ENCODE data around the gene AGTRAP.

Gene AGTRAP

GRCh38 chr1:11740258-11741192 lies 4.6 kb downstream of the AGTRAP start:
- Histone ChIP-seq H3K9me3 (ENCODE audit: control extremely low read depth in 1 of 5, control insufficient read depth in 4 of 5, insufficient read depth in 2 of 5, low read depth in 1 of 5, low read length in 4 of 5) (no peaks in the 10 kb centered on the region), H3K4me3 (ENCODE audit: control insufficient read depth in 1 of 7, extremely low read depth in 1 of 7, insufficient read depth in 4 of 7, low read depth in 2 of 7, low read length in 6 of 7) (peak overlapping the region in 3 of 7 experiments; percentile 21 to 57 (median 37)), H3K27me3 (replicated peaks in 2 of 5; ENCODE audit: control insufficient read depth in 4 of 5, insufficient read depth in 5 of 5, low read length in 4 of 5) (no peaks in the 10 kb centered on the region), H3K4me1 (ENCODE audit: control extremely low read depth in 1 of 4, control insufficient read depth in 4 of 4, insufficient read depth in 4 of 4, low read length in 3 of 4) (peaks cover 18 to 75% (median 65%) of the 10 kb centered on the region in 4 experiments), H3K27ac (ENCODE audit: insufficient read depth in 1 of 2, low read depth in 1 of 2, low read length in 2 of 2, poor library complexity in 1 of 2, severe bottlenecking in 2 of 2) (no peak overlapping the region), H3K36me3 (ENCODE audit: control insufficient read depth in 4 of 4, insufficient read depth in 4 of 4, low read length in 3 of 4) (peaks cover 0 to 3% (median under 1%) of the 10 kb centered on the region in 4 experiments)
- POLR2A ChIA-PET = interaction anchor here (0.6 kb wide), 2 partner anchors 167 to 1232 kb away, joined by 3 read pairs; no protein-coding TSS in a partner anchor
- 17% methylated on average over 11 of the region's 15 CpGs for WGBS (ENCODE audit: insufficient coverage)
- peak; percentile 69 to 85 (median 79) for DNase-seq
- CTCF ChIA-PET = interaction anchor here (1.0 to 1.5 kb wide), 3 partner anchors 9 to 46 kb away, joined by 3 to 4 read pairs (median 3); no protein-coding TSS in a partner anchor

GRCh38 chr1:11741482-11741881 lies 5.5 kb downstream of the AGTRAP start:
- Histone ChIP-seq H3K4me3 (ENCODE audit: control insufficient read depth in 1 of 7, extremely low read depth in 1 of 7, insufficient read depth in 4 of 7, low read depth in 2 of 7, low read length in 6 of 7) (peak overlapping the region in 3 of 7 experiments; percentile 14 to 57 (median 37)), H3K4me1 (ENCODE audit: control extremely low read depth in 1 of 4, control insufficient read depth in 4 of 4, insufficient read depth in 4 of 4, low read length in 3 of 4) (peaks cover 18 to 67% (median 56%) of the 10 kb centered on the region in 4 experiments), H3K27ac (ENCODE audit: insufficient read depth in 1 of 2, low read depth in 1 of 2, low read length in 2 of 2, poor library complexity in 1 of 2, severe bottlenecking in 2 of 2) (no peak overlapping the region), H3K27me3 (replicated peaks in 2 of 5; ENCODE audit: control insufficient read depth in 4 of 5, insufficient read depth in 5 of 5, low read length in 4 of 5) (no peaks in the 10 kb centered on the region), H3K36me3 (ENCODE audit: control insufficient read depth in 4 of 4, insufficient read depth in 4 of 4, low read length in 3 of 4) (peaks cover 0 to 9% (median 6%) of the 10 kb centered on the region in 4 experiments), H3K9me3 (ENCODE audit: control extremely low read depth in 1 of 5, control insufficient read depth in 4 of 5, insufficient read depth in 2 of 5, low read depth in 1 of 5, low read length in 4 of 5) (no peaks in the 10 kb centered on the region)
- WGBS (ENCODE audit: insufficient coverage) = 100% methylated on average over 3 of the region's 4 CpGs
- POLR2A ChIA-PET = no interaction called here
- CTCF ChIA-PET = interaction anchor here (1.0 kb wide), 2 partner anchors 21 to 47 kb away, joined by 3 read pairs; no protein-coding TSS in a partner anchor
- no peak for DNase-seq

GRCh38 chr1:11741919-11742558 lies 6.1 kb downstream of the AGTRAP start:
- WGBS (ENCODE audit: insufficient coverage) = 100% methylated on average over 1 of the region's 5 CpGs
- no peak overlapping the region for H3K27ac ChIP-seq (ENCODE audit: insufficient read depth in 1 of 2, low read depth in 1 of 2, low read length in 2 of 2, poor library complexity in 1 of 2, severe bottlenecking in 2 of 2)
- no peaks in the 10 kb centered on the region for H3K27me3 ChIP-seq (replicated peaks in 2 of 5; ENCODE audit: control insufficient read depth in 4 of 5, insufficient read depth in 5 of 5, low read length in 4 of 5)
- H3K4me3 ChIP-seq (ENCODE audit: control insufficient read depth in 1 of 7, extremely low read depth in 1 of 7, insufficient read depth in 4 of 7, low read depth in 2 of 7, low read length in 6 of 7) = no peak overlapping the region
- no peaks in the 10 kb centered on the region for H3K9me3 ChIP-seq (ENCODE audit: control extremely low read depth in 1 of 5, control insufficient read depth in 4 of 5, insufficient read depth in 2 of 5, low read depth in 1 of 5, low read length in 4 of 5)
- peaks cover 16 to 62% (median 51%) of the 10 kb centered on the region in 4 experiments for H3K4me1 ChIP-seq (ENCODE audit: control extremely low read depth in 1 of 4, control insufficient read depth in 4 of 4, insufficient read depth in 4 of 4, low read length in 3 of 4)
- H3K36me3 ChIP-seq (ENCODE audit: control insufficient read depth in 4 of 4, insufficient read depth in 4 of 4, low read length in 3 of 4) = peaks cover 0 to 9% (median 6%) of the 10 kb centered on the region in 4 experiments
- ChIA-PET CTCF (interaction anchor here (1.0 kb wide), 1 partner anchor 21 kb away, joined by 3 read pairs; no protein-coding TSS in a partner anchor), POLR2A (no interaction called here)
- no peak for DNase-seq

GRCh38 chr1:11744287-11744686 lies 8.4 kb downstream of the AGTRAP start:
- CTCF ChIA-PET = interaction anchor here (0.7 to 1.5 kb wide), 4 partner anchors 10 to 94 kb away, joined by 3 read pairs; no protein-coding TSS in a partner anchor
- peaks cover 0 to 20% (median 15%) of the 10 kb centered on the region in 4 experiments for H3K36me3 ChIP-seq (ENCODE audit: control insufficient read depth in 4 of 4, insufficient read depth in 4 of 4, low read length in 3 of 4)

GRCh38 chr1:11746092-11746491 lies 10.2 kb downstream of the AGTRAP start:
- no peak for DNase-seq
- peaks cover 2 to 34% (median 26%) of the 10 kb centered on the region in 4 experiments for H3K36me3 ChIP-seq (ENCODE audit: control insufficient read depth in 4 of 4, insufficient read depth in 4 of 4, low read length in 3 of 4)
- H3K4me3 ChIP-seq (ENCODE audit: control insufficient read depth in 1 of 7, extremely low read depth in 1 of 7, insufficient read depth in 4 of 7, low read depth in 2 of 7, low read length in 6 of 7) = no peak overlapping the region
- 97% methylated on average over 4 of the region's 6 CpGs for WGBS (ENCODE audit: insufficient coverage)
- no peak overlapping the region for H3K27ac ChIP-seq (ENCODE audit: insufficient read depth in 1 of 2, low read depth in 1 of 2, low read length in 2 of 2, poor library complexity in 1 of 2, severe bottlenecking in 2 of 2)
- POLR2A ChIA-PET = no interaction called here
- CTCF ChIA-PET = no interaction called here
- H3K27me3 ChIP-seq (replicated peaks in 2 of 5; ENCODE audit: control insufficient read depth in 4 of 5, insufficient read depth in 5 of 5, low read length in 4 of 5) = no peaks in the 10 kb centered on the region
- H3K9me3 ChIP-seq (ENCODE audit: control extremely low read depth in 1 of 5, control insufficient read depth in 4 of 5, insufficient read depth in 2 of 5, low read depth in 1 of 5, low read length in 4 of 5) = no peaks in the 10 kb centered on the region
- H3K4me1 ChIP-seq (ENCODE audit: control extremely low read depth in 1 of 4, control insufficient read depth in 4 of 4, insufficient read depth in 4 of 4, low read length in 3 of 4) = peaks cover 6 to 24% (median 16%) of the 10 kb centered on the region in 4 experiments

More at GRCh38 chr1:11744287-11744686, 8.4 kb downstream of the AGTRAP start:
- H3K4me1 ChIP-seq (ENCODE audit: control extremely low read depth in 1 of 4, control insufficient read depth in 4 of 4, insufficient read depth in 4 of 4, low read length in 3 of 4) = peaks cover 9 to 42% (median 33%) of the 10 kb centered on the region in 4 experiments
- no peak overlapping the region for H3K27ac ChIP-seq (ENCODE audit: insufficient read depth in 1 of 2, low read depth in 1 of 2, low read length in 2 of 2, poor library complexity in 1 of 2, severe bottlenecking in 2 of 2)
- POLR2A ChIA-PET = no interaction called here
- H3K27me3 ChIP-seq (replicated peaks in 2 of 5; ENCODE audit: control insufficient read depth in 4 of 5, insufficient read depth in 5 of 5, low read length in 4 of 5) = no peaks in the 10 kb centered on the region
- H3K9me3 ChIP-seq (ENCODE audit: control extremely low read depth in 1 of 5, control insufficient read depth in 4 of 5, insufficient read depth in 2 of 5, low read depth in 1 of 5, low read length in 4 of 5) = no peaks in the 10 kb centered on the region
- no peak overlapping the region for H3K4me3 ChIP-seq (ENCODE audit: control insufficient read depth in 1 of 7, extremely low read depth in 1 of 7, insufficient read depth in 4 of 7, low read depth in 2 of 7, low read length in 6 of 7)
- WGBS (ENCODE audit: insufficient coverage) = 93% methylated on average over 9 of the region's 9 CpGs
- no peak for DNase-seq

- 93% methylated on average over 19 of the region's 20 CpGs for WGBS (ENCODE audit: insufficient coverage)
- peaks cover 0 to 16% (median 7%) of the 10 kb centered on the region in 4 experiments for H3K4me1 ChIP-seq (ENCODE audit: control extremely low read depth in 1 of 4, control insufficient read depth in 4 of 4, insufficient read depth in 4 of 4, low read length in 3 of 4)
These were observed 11.0 kb downstream of the AGTRAP start for GRCh38 chr1:11746795-11747487.

More at GRCh38 chr1:11746795-11747487, 11.0 kb downstream of the AGTRAP start:
- ChIA-PET CTCF (no interaction called here), POLR2A (no interaction called here)
- DNase-seq = no peak
- Histone ChIP-seq H3K36me3 (ENCODE audit: control insufficient read depth in 4 of 4, insufficient read depth in 4 of 4, low read length in 3 of 4) (peaks cover 2 to 35% (median 28%) of the 10 kb centered on the region in 4 experiments), H3K27ac (ENCODE audit: insufficient read depth in 1 of 2, low read depth in 1 of 2, low read length in 2 of 2, poor library complexity in 1 of 2, severe bottlenecking in 2 of 2) (no peak overlapping the region), H3K27me3 (replicated peaks in 2 of 5; ENCODE audit: control insufficient read depth in 4 of 5, insufficient read depth in 5 of 5, low read length in 4 of 5) (no peaks in the 10 kb centered on the region), H3K4me3 (ENCODE audit: control insufficient read depth in 1 of 7, extremely low read depth in 1 of 7, insufficient read depth in 4 of 7, low read depth in 2 of 7, low read length in 6 of 7) (no peak overlapping the region), H3K9me3 (ENCODE audit: control extremely low read depth in 1 of 5, control insufficient read depth in 4 of 5, insufficient read depth in 2 of 5, low read depth in 1 of 5, low read length in 4 of 5) (no peaks in the 10 kb centered on the region)
